A549 (cell line): ENCODE measurements around the gene CLEC2B. TPM values are rescaled to one million over a fixed set of nuclear protein-coding genes. Genes with fewer than 3 reads are reported as not detected.

Experiments
- ATAC-seq, 2 experiments: fragments of 200-7000 bp in 1 of 2; fragments of >200 bp in 1 of 2; cut with Nextera tagmentation in 1 of 2; cut with Tn5 transposase in 1 of 2; 3 replicates each; pipeline versions ENCODE4 v1.8.0 to v1.9.1; 2018 to 2020; ENCODE audit warnings: mild to moderate bottlenecking in 1 of 2, moderate library complexity in 1 of 2
- CTCF ChIA-PET: fragments of 300-600 bp; sonication (Branson Sonifier 250); formaldehyde crosslinking; extraction: SDS; loops from one replicate; lab custom pipeline; 2021; ENCODE audit warnings: antibody characterized with exemption, inconsistent platforms; lab: Yijun Ruan, JAX
- POLR2A ChIA-PET: fragments of 350-600 bp; formaldehyde crosslinking; extraction: SDS; loops from one replicate; lab custom pipeline; 2021; ENCODE audit warnings: antibody characterized with exemption, inconsistent platforms; lab: Yijun Ruan, JAX
- DNase-seq, 2 experiments: peaks; one replicate each; pipeline versions ENCODE4 v3.0.0 to v3.0.0-alpha.2; 2011 to 2016; ENCODE audit warnings: low read depth in 1 of 2, low spot score in 1 of 2
- FAIRE-seq: peaks from 2 replicates; lab custom pipeline; 2011; peaks lifted over from hg19 to GRCh38; lab: Jason Lieb, UNC
- H3K27ac ChIP-seq, 2 experiments: fragments of >200 bp; sonication (Bioruptor Twin); formaldehyde crosslinking; 3 replicates each; pipeline ENCODE4 v1.5.1; 2016 to 2017
- H3K4me1 ChIP-seq: fragments of >200 bp; sonication (Bioruptor Twin); formaldehyde crosslinking; 3 replicates; pipeline ENCODE4 v1.6.1; 2016
- H3K4me2 ChIP-seq: fragments of >200 bp; sonication (Bioruptor Twin); formaldehyde crosslinking; 3 replicates; pipeline ENCODE4 v1.6.1; 2016
- H3K4me3 ChIP-seq: fragments of >200 bp; sonication (Bioruptor Twin); formaldehyde crosslinking; 3 replicates; pipeline ENCODE4 v1.5.1; 2016
- H3K9me3 ChIP-seq: fragments of >200 bp; sonication (Bioruptor Twin); formaldehyde crosslinking; 3 replicates; pipeline ENCODE4 v1.6.1; 2016
- BCL3 ChIP-seq: fragments of >200 bp; sonication (Bioruptor Twin); formaldehyde crosslinking; IDR thresholded peaks from 3 replicates; pipeline ENCODE4 v1.6.1; 2016
- BHLHE40 ChIP-seq: IDR thresholded peaks from 2 replicates; pipeline ENCODE4 v1.6.1; 2012; ENCODE audit warnings: low read depth, low read length, inconsistent platforms
- CBX8 ChIP-seq: fragments of 200-600 bp; sonication (generic); IDR thresholded peaks from 2 replicates; pipeline ENCODE4 v1.6.1; 2016
- CTCF ChIP-seq: fragments of >200 bp; sonication (Bioruptor Twin); formaldehyde crosslinking; IDR thresholded peaks from 3 replicates; pipeline ENCODE4 v1.5.1; 2016
- E2F6 ChIP-seq: IDR thresholded peaks from 2 replicates; pipeline ENCODE4 v1.6.1; 2012; ENCODE audit warnings: low read depth, borderline replicate concordance
- EHF ChIP-seq: fragments of 250-450 bp; sonication (Bioruptor Pico); IDR thresholded peaks from 2 replicates; pipeline ENCODE4 v1.5.0; 2020; ENCODE audit warnings: mild to moderate bottlenecking
- EHMT2 ChIP-seq: fragments of 200-600 bp; sonication (generic); IDR thresholded peaks from 2 replicates; pipeline ENCODE4 v1.6.1; 2016; ENCODE audit warnings: antibody characterized with exemption, low read depth, mild to moderate bottlenecking, moderate library complexity
- EP300 ChIP-seq, 2 experiments: fragments of >200 bp; sonication (Bioruptor Twin); formaldehyde crosslinking; IDR thresholded peaks; 2 replicates in 1 of 2; 3 replicates in 1 of 2; pipeline ENCODE4 v1.6.1; 2016 to 2017
- ESRRA ChIP-seq: fragments of 150-350 bp; IDR thresholded peaks from 2 replicates; pipeline ENCODE4 v1.6.1; 2014; ENCODE audit warnings: mild to moderate bottlenecking, low read length, borderline replicate concordance
- FOSL2 ChIP-seq, 2 experiments: fragments of 450-650 bp in 1 of 2; fragments of >200 bp in 1 of 2; sonication (Bioruptor Twin) in 1 of 2; formaldehyde crosslinking; IDR thresholded peaks; 2 replicates each; pipeline versions ENCODE4 v1.5.0 to v1.6.1; 2016 to 2020; ENCODE audit warnings: mild to moderate bottlenecking in 1 of 2, moderate library complexity in 1 of 2
- FOXS1 ChIP-seq: fragments of 250-450 bp; sonication (Bioruptor Pico); IDR thresholded peaks from 2 replicates; pipeline ENCODE4 v1.5.0; 2020; ENCODE audit warnings: mild to moderate bottlenecking, moderate library complexity
- GATA3 ChIP-seq: IDR thresholded peaks from 2 replicates; pipeline ENCODE4 v1.6.1; 2012; ENCODE audit warnings: borderline replicate concordance
- HES2 ChIP-seq: fragments of >200 bp; sonication (Bioruptor Twin); formaldehyde crosslinking; IDR thresholded peaks from 2 replicates; pipeline ENCODE4 v1.6.1; 2016
- HMGXB4 ChIP-seq: fragments of 250-450 bp; sonication (Bioruptor Pico); IDR thresholded peaks from 2 replicates; pipeline ENCODE4 v1.5.0; 2021; ENCODE audit warnings: mild to moderate bottlenecking, moderate library complexity, borderline replicate concordance
- HOXB5 ChIP-seq: fragments of 250-450 bp; sonication (Bioruptor Pico); IDR thresholded peaks from 2 replicates; pipeline ENCODE4 v1.5.0; 2020; ENCODE audit warnings: mild to moderate bottlenecking, moderate library complexity
- JUNB ChIP-seq: fragments of >200 bp; sonication (Bioruptor Twin); formaldehyde crosslinking; IDR thresholded peaks from 2 replicates; pipeline ENCODE4 v1.6.1; 2016
- KDM5A ChIP-seq: fragments of 200-600 bp; sonication (generic); IDR thresholded peaks from 2 replicates; pipeline ENCODE4 v1.6.1; 2016; ENCODE audit warnings: antibody characterized with exemption, mild to moderate bottlenecking
- MYC ChIP-seq: IDR thresholded peaks from 2 replicates; pipeline ENCODE4 v1.6.1; 2012; ENCODE audit warnings: mild to moderate bottlenecking, inconsistent platforms, low read length, improper control_type of control experiment, borderline replicate concordance
- NFE2L2 ChIP-seq: fragments of 150-350 bp; conservative IDR thresholded peaks from 2 replicates; pipeline ENCODE4 v1.6.1; 2014; ENCODE audit warnings: low read length
- PHF8 ChIP-seq: fragments of 200-600 bp; sonication (generic); IDR thresholded peaks from 2 replicates; pipeline ENCODE4 v1.6.1; 2016; ENCODE audit warnings: low read depth, mild to moderate bottlenecking, antibody characterized with exemption, moderate library complexity, borderline replicate concordance
- POLR2A ChIP-seq: IDR thresholded peaks from 2 replicates; pipeline ENCODE4 v1.6.1; 2012; ENCODE audit warnings: mild to moderate bottlenecking, low read length
- POLR2AphosphoS2 ChIP-seq: conservative IDR thresholded peaks from 2 replicates; pipeline ENCODE4 v1.6.1; 2012; ENCODE audit warnings: low read length, improper control_type of control experiment, inconsistent platforms
- RAD21 ChIP-seq, 2 experiments: fragments of >200 bp in 1 of 2; sonication (Bioruptor Twin) in 1 of 2; formaldehyde crosslinking in 1 of 2; IDR thresholded peaks in 1 of 2; conservative IDR thresholded peaks in 1 of 2; 2 replicates in 1 of 2; 3 replicates in 1 of 2; pipeline ENCODE4 v1.6.1; 2012 to 2018; ENCODE audit warnings: inconsistent platforms in 1 of 2
- SMC3 ChIP-seq: fragments of >200 bp; sonication (Bioruptor Twin); formaldehyde crosslinking; IDR thresholded peaks from 3 replicates; pipeline ENCODE4 v1.6.1; 2018; ENCODE audit warnings: inconsistent platforms
- TP53 ChIP-seq: fragments of 250-450 bp; sonication (Bioruptor Pico); IDR thresholded peaks from 2 replicates; pipeline ENCODE4 v1.5.0; 2021; ENCODE audit warnings: mild to moderate bottlenecking, moderate library complexity
- ZC3H11A ChIP-seq: fragments of 450-650 bp; IDR thresholded peaks from 2 replicates; pipeline ENCODE4 v1.6.1; 2014; ENCODE audit warnings: antibody characterized with exemption, mild to moderate bottlenecking
- ZSCAN20 ChIP-seq: fragments of 250-450 bp; sonication (Bioruptor Pico); IDR thresholded peaks from 2 replicates; pipeline ENCODE4 v1.8.0; 2022; ENCODE audit warnings: mild to moderate bottlenecking, moderate library complexity
- WGBS: methylation state at CpG from one replicate; pipeline ENCODE4 v1.1.6; 2017; ENCODE audit errors: missing lambda C conversion rate; 5-methylcytosine and 5-hydroxymethylcytosine counted together
- polyA plus RNA-seq, 4 experiments: library from polyadenylated mRNA; depleted of rRNA in 3 of 4; stranded (reverse); fragments of >200 nt; fragmentation: RNase III in 1 of 4; extraction: RNeasy Plus Mini Kit Qiagen cat#74134 plus additional on column Dnase treatment in 1 of 4; gene quantifications; 2 replicates in 3 of 4; 3 replicates in 1 of 4; pipeline ENCODE4 v1.2.3, GENCODE V29; 2011 to 2017

Gene CLEC2B
- polyA plus RNA-seq, 2 of the 4 experiments (the other 2 are of a cell fraction), result 0.30 to 2.1 TPM

GRCh38 chr12:9813821-9814798 is 55.0 kb downstream of the CLEC2B start:
- Histone ChIP-seq H3K4me1 (0 out of 3 replicates have a peak, but pooled peaks cover 3% of the 10 kb centered on the region), H3K4me3 (peak overlapping the region; percentile 23; the same call in 2 of the 3 replicates), H3K4me2 (peak overlapping the region; percentile 69), H3K9me3 (no peaks in the 10 kb centered on the region), H3K27ac (no peak overlapping the region)
- ChIA-PET POLR2A (no interaction called here), CTCF (interaction anchor here (0.6 to 3.1 kb wide), 17 partner anchors 8 to 326 kb away, joined by 3 to 15 read pairs (median 3); partner anchors contain the start of gene CLEC12B)
- FAIRE-seq, result no peak
- peak; percentile 97 to 100 for ATAC-seq
- DNase-seq, result peak; percentile 66 to 79
- TF ChIP-seq ESRRA (no peak), EP300 (IDR thresholded peaks at IDR 0.05) (no peak), PHF8 (no peak), GATA3 (no peak), SMC3 (peak; percentile 60), BHLHE40 (no peak), HMGXB4 (CRISPR knock-in tag) (no peak), CTCF (peak; percentile 65), RAD21 (conservative IDR thresholded peaks at IDR 0.05 in 1 of 2, IDR thresholded peaks at IDR 0.05 in 1 of 2) (peak; percentile 73 to 85)
- 24% methylated on average over 25 of the region's 32 CpGs for WGBS

- ATAC-seq, result no peak
- Histone ChIP-seq H3K27ac (no peak overlapping the region), H3K4me1 (0 out of 3 replicates have a peak, but pooled peaks cover 3% of the 10 kb centered on the region), H3K4me2 (no peak overlapping the region), H3K4me3 (no peak overlapping the region), H3K9me3 (no peaks in the 10 kb centered on the region)
- ChIA-PET POLR2A (no interaction called here), CTCF (interaction anchor here (0.8 kb wide), 1 partner anchor 56 kb away, joined by 3 read pairs; no protein-coding TSS in a partner anchor)
- DNase-seq, result no peak
- WGBS, result 63% methylated on average over 5 of the region's 5 CpGs
- no peak for FAIRE-seq
- TF ChIP-seq E2F6 (no peak), EP300 (IDR thresholded peaks at IDR 0.05) (no peak), CBX8 (no peak), ZSCAN20 (CRISPR knock-in tag) (no peak), EHF (no peak), EHMT2 (no peak), POLR2AphosphoS2 (no peak), ZC3H11A (no peak), JUNB (no peak)
Observed at GRCh38 chr12:9811621-9812020, 57.5 kb downstream of the CLEC2B start.

GRCh38 chr12:9810671-9811070 is 58.5 kb downstream of the CLEC2B start:
- no peak for DNase-seq
- Histone ChIP-seq H3K4me2 (no peak overlapping the region), H3K4me3 (no peak overlapping the region), H3K4me1 (0 out of 3 replicates have a peak, but pooled peaks cover 3% of the 10 kb centered on the region), H3K9me3 (no peaks in the 10 kb centered on the region), H3K27ac (no peak overlapping the region)
- no peak for FAIRE-seq
- WGBS, result 35% methylated on average over 2 of the region's 2 CpGs
- ATAC-seq, result no peak
- ChIA-PET CTCF (no interaction called here), POLR2A (no interaction called here)
- TF ChIP-seq POLR2A (no peak), POLR2AphosphoS2 (no peak), FOSL2 (IDR thresholded peaks at IDR 0.05) (no peak), FOSL2 (CRISPR knock-in tag; IDR thresholded peaks at IDR 0.05) (no peak), PHF8 (no peak), HES2 (no peak), ESRRA (no peak), NFE2L2 (no peak), HOXB5 (CRISPR knock-in tag) (no peak), TP53 (CRISPR knock-in tag) (no peak), MYC (no peak), KDM5A (no peak), BCL3 (no peak), EHMT2 (no peak), BHLHE40 (no peak), FOXS1 (CRISPR knock-in tag) (no peak)
